ENCODE data around the gene LCT.

- TF ChIP-seq CTCF (IDR thresholded peaks at IDR 0.05; ENCODE audit: insufficient read depth, low read length) (no peak), SPI1 (IDR thresholded peaks at IDR 0.05; ENCODE audit: borderline replicate concordance, low read depth) (no peak), POLR2AphosphoS5 (IDR thresholded peaks at IDR 0.05; ENCODE audit: low read depth) (no peak), GABPA (IDR thresholded peaks at IDR 0.05; ENCODE audit: low read depth) (no peak)
- TF ChIP-seq, protein P1, sequence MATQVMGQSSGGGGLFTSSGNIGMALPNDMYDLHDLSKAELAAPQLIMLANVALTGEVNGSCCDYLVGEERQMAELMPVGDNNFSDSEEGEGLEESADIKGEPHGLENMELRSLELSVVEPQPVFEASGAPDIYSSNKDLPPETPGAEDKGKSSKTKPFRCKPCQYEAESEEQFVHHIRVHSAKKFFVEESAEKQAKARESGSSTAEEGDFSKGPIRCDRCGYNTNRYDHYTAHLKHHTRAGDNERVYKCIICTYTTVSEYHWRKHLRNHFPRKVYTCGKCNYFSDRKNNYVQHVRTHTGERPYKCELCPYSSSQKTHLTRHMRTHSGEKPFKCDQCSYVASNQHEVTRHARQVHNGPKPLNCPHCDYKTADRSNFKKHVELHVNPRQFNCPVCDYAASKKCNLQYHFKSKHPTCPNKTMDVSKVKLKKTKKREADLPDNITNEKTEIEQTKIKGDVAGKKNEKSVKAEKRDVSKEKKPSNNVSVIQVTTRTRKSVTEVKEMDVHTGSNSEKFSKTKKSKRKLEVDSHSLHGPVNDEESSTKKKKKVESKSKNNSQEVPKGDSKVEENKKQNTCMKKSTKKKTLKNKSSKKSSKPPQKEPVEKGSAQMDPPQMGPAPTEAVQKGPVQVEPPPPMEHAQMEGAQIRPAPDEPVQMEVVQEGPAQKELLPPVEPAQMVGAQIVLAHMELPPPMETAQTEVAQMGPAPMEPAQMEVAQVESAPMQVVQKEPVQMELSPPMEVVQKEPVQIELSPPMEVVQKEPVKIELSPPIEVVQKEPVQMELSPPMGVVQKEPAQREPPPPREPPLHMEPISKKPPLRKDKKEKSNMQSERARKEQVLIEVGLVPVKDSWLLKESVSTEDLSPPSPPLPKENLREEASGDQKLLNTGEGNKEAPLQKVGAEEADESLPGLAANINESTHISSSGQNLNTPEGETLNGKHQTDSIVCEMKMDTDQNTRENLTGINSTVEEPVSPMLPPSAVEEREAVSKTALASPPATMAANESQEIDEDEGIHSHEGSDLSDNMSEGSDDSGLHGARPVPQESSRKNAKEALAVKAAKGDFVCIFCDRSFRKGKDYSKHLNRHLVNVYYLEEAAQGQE (IDR thresholded peaks at IDR 0.05; ENCODE audit: insufficient replicate concordance, low read depth), result no peak
Measured at GRCh38 chr2:135870571-135870970, 33.6 kb upstream of the LCT start.
